ENCODE results near the gene NDE1. TPM values are rescaled to one million over a fixed set of nuclear protein-coding genes. Genes with fewer than 3 reads are reported as not detected.
"Not testable (repeated sequence)": the region's sequence is repeated elsewhere in the genome, so short reads cannot be mapped to it uniquely, and the experiment has no call there.

Gene NDE1
- 19.2 TPM for total RNA-seq
- long read RNA-seq, partial matches to known transcripts = 0 of 9 reads
- long read RNA-seq, other reads (novel, unspliced or antisense) = 6 of 9 reads

- ATAC-seq = peak; percentile 100
- intact Hi-C loops (cut with DNase I) = no loop called here
- DNase-seq (ENCODE audit: missing footprints) = peak; percentile 97
Observed at GRCh38 chr16:15650019-15650697, at the start of gene NDE1. Gene NDE1, plus strand, starts transcription at chr16:15650245. Its CDS starts 14,534 bp downstream, at chr16:15664779.

GRCh38 chr16:15601212-15601879 is 48.7 kb upstream of the NDE1 start:
- DNase-seq (ENCODE audit: missing footprints) (no peak), ATAC-seq (no peak)
- intact Hi-C loops (cut with DNase I) = no loop called here

GRCh38 chr16:15602285-15603044 is 47.6 kb upstream of the NDE1 start:
- ATAC-seq (no peak), DNase-seq (ENCODE audit: missing footprints) (no peak)
- intact Hi-C loops (cut with DNase I) = no loop called here

GRCh38 chr16:15604460-15605440 is 45.3 kb upstream of the NDE1 start:
- DNase-seq (ENCODE audit: missing footprints) = no peak
- intact Hi-C loops (cut with DNase I) = no loop called here
- ATAC-seq = no peak

GRCh38 chr16:15605839-15606517 is 44.1 kb upstream of the NDE1 start:
- ATAC-seq (no peak), DNase-seq (ENCODE audit: missing footprints) (no peak)
- intact Hi-C loops (cut with DNase I) = no loop called here

- no peak for DNase-seq (ENCODE audit: missing footprints)
- ATAC-seq = no peak
- intact Hi-C loops (cut with DNase I) = no loop called here
Observed at GRCh38 chr16:15606518-15607220, 43.4 kb upstream of the NDE1 start.

GRCh38 chr16:15607221-15607699 is 42.8 kb upstream of the NDE1 start:
- DNase-seq (ENCODE audit: missing footprints); intact Hi-C loops (cut with DNase I); ATAC-seq: not testable (repeated sequence)

- peak; percentile 98 for ATAC-seq
- intact Hi-C loops (cut with DNase I) = loop anchor here (2.0 kb wide), 1 partner anchor 35 kb away; the partner anchor contains the start of gene MARF1
- DNase-seq (ENCODE audit: missing footprints) = peak; percentile 78
Observed at GRCh38 chr16:15607700-15608396, 42.2 kb upstream of the NDE1 start.

GRCh38 chr16:15608398-15609285 is 41.4 kb upstream of the NDE1 start:
- ATAC-seq (no peak), DNase-seq (ENCODE audit: missing footprints) (no peak)
- intact Hi-C loops (cut with DNase I) = loop anchor here (2.0 kb wide), 1 partner anchor 34 kb away; the partner anchor contains the start of gene MARF1

- DNase-seq (ENCODE audit: missing footprints) (no peak), ATAC-seq (no peak)
- intact Hi-C loops (cut with DNase I) = loop anchor here (2.0 kb wide), 1 partner anchor 34 kb away; the partner anchor contains the start of gene MARF1
Observed at GRCh38 chr16:15609286-15609649, 40.8 kb upstream of the NDE1 start.

GRCh38 chr16:15610369-15610871 is 39.6 kb upstream of the NDE1 start:
- intact Hi-C loops (cut with DNase I) = no loop called here

GRCh38 chr16:15611610-15612009 is 38.4 kb upstream of the NDE1 start:
- intact Hi-C loops (cut with DNase I) = no loop called here
- DNase-seq (ENCODE audit: missing footprints) = no peak
- no peak for ATAC-seq

More at GRCh38 chr16:15610369-15610871, 39.6 kb upstream of the NDE1 start:
- DNase-seq (ENCODE audit: missing footprints) = no peak
- ATAC-seq = no peak

GRCh38 chr16:15613676-15614075 is 36.4 kb upstream of the NDE1 start:
- intact Hi-C loops (cut with DNase I) = no loop called here
- DNase-seq (ENCODE audit: missing footprints) = no peak
- no peak for ATAC-seq

- ATAC-seq = no peak
- intact Hi-C loops (cut with DNase I) = no loop called here
Observed at GRCh38 chr16:15616012-15616411, 34.0 kb upstream of the NDE1 start.

GRCh38 chr16:15616475-15617165 is 33.4 kb upstream of the NDE1 start:
- intact Hi-C loops (cut with DNase I) = no loop called here
- ATAC-seq (no peak), DNase-seq (ENCODE audit: missing footprints) (no peak)

More at GRCh38 chr16:15616012-15616411, 34.0 kb upstream of the NDE1 start:
- no peak for DNase-seq (ENCODE audit: missing footprints)
